Astrocyte of the cerebellum (primary cell): ENCODE data around the gene SEH1L.

Experiments
- DNase-seq: peaks from one replicate; pipeline ENCODE4 v3.0.0-alpha.2; 2011; ENCODE audit warnings: low read depth
- H3K4me3 ChIP-seq: 2 replicates; pipeline ENCODE4 v1.5.1; 2011; ENCODE audit warnings: mild to moderate bottlenecking, low read depth, low read length, moderate library complexity
- in situ Hi-C: cut with HindIII; loops from 2 replicates; pipeline ENCODE4 v1.10.0; 2017; ENCODE audit warnings: low sequenced_read_pairs
- TF ChIP-seq, protein P1 (sequence below): IDR thresholded peaks from 2 replicates; pipeline ENCODE4 v1.5.1; 2012; ENCODE audit warnings: low read length, low read depth, moderate library complexity, mild to moderate bottlenecking; ENCODE audit errors: missing control alignments

SEH1L gene

DNA sequence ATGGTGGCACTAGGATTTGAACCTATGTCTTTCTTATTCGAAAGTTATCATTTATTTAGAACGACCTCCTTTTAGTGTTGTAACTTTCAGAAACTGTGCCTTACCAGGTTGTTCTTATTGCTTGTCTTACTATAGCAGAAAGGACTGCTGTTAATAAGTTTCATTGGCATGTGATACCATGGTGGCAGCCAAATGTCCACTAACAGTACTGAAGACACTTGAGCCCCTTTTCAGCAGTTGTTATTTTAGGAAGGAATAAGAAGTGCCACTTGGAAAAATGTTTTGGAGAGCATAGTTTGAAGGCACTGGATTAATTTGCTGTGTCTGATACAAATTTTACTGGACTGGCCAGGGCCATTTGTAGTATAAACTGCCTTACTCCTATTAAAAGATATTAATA lies 81.1 kb downstream of the SEH1L start:
- DNase-seq = no peak
- in situ Hi-C loops = no loop called here
- H3K4me3 ChIP-seq = no peak overlapping the region
- TF ChIP-seq, protein P1, sequence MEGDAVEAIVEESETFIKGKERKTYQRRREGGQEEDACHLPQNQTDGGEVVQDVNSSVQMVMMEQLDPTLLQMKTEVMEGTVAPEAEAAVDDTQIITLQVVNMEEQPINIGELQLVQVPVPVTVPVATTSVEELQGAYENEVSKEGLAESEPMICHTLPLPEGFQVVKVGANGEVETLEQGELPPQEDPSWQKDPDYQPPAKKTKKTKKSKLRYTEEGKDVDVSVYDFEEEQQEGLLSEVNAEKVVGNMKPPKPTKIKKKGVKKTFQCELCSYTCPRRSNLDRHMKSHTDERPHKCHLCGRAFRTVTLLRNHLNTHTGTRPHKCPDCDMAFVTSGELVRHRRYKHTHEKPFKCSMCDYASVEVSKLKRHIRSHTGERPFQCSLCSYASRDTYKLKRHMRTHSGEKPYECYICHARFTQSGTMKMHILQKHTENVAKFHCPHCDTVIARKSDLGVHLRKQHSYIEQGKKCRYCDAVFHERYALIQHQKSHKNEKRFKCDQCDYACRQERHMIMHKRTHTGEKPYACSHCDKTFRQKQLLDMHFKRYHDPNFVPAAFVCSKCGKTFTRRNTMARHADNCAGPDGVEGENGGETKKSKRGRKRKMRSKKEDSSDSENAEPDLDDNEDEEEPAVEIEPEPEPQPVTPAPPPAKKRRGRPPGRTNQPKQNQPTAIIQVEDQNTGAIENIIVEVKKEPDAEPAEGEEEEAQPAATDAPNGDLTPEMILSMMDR = no peak

DNA sequence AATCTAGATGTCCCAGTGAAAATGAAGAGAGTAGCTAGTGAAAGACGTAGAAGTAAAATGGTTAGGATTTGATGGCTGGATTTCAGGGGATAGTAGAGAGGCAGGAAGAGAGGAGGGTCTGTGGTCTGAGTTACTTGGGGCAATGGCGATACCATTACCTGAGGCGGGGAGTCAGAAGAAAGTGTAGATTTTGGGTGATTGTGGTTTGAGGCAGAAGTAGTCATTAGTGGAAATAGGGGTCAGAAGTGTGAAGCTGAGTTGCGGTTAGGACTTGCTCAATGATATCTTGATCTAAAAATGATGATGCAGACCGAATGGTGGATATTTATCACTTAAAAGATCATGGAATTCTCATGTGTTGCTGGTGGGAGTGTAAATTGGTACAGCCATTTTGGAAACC lies 84.4 kb downstream of the SEH1L start:
- TF ChIP-seq, protein P1 = no peak
- H3K4me3 ChIP-seq = no peak overlapping the region
- no peak for DNase-seq
- in situ Hi-C loops = no loop called here

DNA sequence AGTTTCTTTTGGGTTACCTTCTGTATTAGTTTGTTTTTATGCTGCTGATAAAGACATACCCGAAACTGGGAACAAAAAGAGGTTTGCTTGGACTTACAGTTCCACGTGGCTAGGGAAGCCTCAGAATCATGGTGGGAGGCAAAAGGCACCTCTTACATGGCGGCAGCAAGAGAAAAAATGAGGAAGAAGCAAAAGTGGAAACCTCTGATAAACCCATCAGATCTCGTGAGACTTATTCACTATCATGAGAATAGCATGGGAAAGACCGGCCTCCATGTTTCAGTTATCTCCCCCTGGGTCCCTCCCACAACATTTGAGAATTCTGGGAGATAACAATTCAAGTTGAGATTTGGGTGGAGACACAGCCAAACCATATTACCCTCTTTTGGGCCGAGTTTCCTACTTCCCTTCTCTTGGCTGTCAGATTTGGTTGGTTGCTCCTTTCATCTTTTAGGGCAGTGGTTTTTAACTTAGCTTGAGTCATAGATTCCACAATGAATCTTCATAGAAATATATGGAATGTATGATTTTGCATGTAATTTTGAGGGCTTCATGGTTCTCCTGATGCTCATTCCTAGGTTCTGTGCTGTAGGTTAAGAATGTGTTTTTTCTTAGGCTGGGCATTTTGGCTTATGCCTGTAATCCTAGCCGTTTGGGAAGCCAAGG lies 87.6 kb downstream of the SEH1L start:
- no peak overlapping the region for H3K4me3 ChIP-seq
- peak; percentile 19 for DNase-seq
- in situ Hi-C loops = no loop called here
- TF ChIP-seq, protein P1 = no peak

- no peak overlapping the region for H3K4me3 ChIP-seq
- TF ChIP-seq, protein P1 = no peak
- in situ Hi-C loops = no loop called here
- DNase-seq = no peak
Observed at GRCh38 chr18:13036622-13037320, 89.0 kb downstream of the SEH1L start.
